ENCODE data around the gene PERP. TPM values are rescaled to one million over a fixed set of nuclear protein-coding genes. Genes with fewer than 3 reads are reported as not detected.
A peak's percentile ranks its signal among the peaks of the same experiment; 100 is the strongest.

The PERP gene
- total RNA-seq, 1 donor from 2014 or later: 27.2 TPM

- peak; percentile 98 for TF ChIP-seq CTCF (IDR thresholded peaks at IDR 0.05)
- ATAC-seq: peak in 1 of 2 donors; percentile 56
Observed at GRCh38 chr6:138109042-138109997, 2.1 kb upstream of the PERP start.

DNA sequence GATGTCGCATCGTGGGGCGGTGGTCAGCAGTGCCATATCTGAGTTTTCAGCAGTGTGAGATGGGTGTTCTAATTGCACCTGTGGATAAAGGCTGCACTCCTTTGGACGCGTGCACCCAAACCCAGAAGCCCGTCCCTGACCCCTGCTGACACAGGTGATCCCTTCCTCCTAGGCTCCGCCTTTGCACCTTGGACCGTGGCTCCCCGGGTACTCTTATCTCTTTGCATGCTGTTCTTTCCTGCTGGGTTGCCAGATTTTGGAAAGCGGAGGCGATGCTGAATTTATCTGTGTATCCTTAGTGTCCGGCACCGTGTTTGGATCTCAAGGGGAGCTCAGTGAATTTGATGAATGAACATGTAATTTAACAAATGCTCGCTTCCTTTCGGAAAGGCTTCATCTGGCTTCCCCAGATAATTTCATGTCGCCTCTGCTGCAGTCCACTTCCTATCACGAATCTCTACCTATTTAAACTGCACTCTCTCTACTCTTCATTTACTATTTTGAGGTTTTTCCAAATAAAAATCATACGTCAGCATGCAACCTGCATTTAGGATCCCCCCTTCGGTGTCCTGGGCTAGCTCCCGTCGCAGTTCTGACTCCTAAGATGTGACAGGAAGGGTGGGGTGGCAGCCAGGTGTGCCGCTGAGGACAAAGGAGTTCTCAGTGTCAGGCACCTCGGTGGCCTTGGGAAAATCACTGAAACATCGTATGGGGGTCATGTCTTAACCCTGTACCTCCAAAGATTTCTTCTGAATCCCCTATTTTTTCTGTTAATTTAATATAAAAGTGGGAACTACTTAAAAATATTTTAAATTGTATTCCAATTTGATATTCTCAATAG lies 753 bp upstream of the PERP start:
- Histone ChIP-seq H3K9me3 (no peaks in the 10 kb centered on the region), H3K27ac (peak overlapping the region; percentile 82), H3K4me3 (peak overlapping the region; percentile 62), H3K27me3 (ENCODE audit: low read depth) (peaks cover 17% of the 10 kb centered on the region), H3K36me3 (no peaks in the 10 kb centered on the region), H3K4me1 (no peaks in the 10 kb centered on the region)
- no peak for TF ChIP-seq CTCF (IDR thresholded peaks at IDR 0.05)
- intact Hi-C loops (cut with DNase I): loop anchor here (5.0 kb wide), 1 partner anchor 106 kb away; no protein-coding TSS in a partner anchor
- ATAC-seq (peak; percentile 62 to 63), DNase-seq (no peak)

More at GRCh38 chr6:138109042-138109997, 2.1 kb upstream of the PERP start:
- H3K27ac ChIP-seq: no peak overlapping the region
- no peaks in the 10 kb centered on the region for H3K9me3 ChIP-seq
- H3K4me1 ChIP-seq: no peaks in the 10 kb centered on the region
- no peaks in the 10 kb centered on the region for H3K36me3 ChIP-seq
- peak; percentile 55 for DNase-seq
- no peak overlapping the region for H3K4me3 ChIP-seq
- peaks cover 17% of the 10 kb centered on the region for H3K27me3 ChIP-seq (ENCODE audit: low read depth)
- intact Hi-C loops (cut with DNase I): loop anchor here (5.0 kb wide), 1 partner anchor 107 kb away; no protein-coding TSS in a partner anchor

DNA sequence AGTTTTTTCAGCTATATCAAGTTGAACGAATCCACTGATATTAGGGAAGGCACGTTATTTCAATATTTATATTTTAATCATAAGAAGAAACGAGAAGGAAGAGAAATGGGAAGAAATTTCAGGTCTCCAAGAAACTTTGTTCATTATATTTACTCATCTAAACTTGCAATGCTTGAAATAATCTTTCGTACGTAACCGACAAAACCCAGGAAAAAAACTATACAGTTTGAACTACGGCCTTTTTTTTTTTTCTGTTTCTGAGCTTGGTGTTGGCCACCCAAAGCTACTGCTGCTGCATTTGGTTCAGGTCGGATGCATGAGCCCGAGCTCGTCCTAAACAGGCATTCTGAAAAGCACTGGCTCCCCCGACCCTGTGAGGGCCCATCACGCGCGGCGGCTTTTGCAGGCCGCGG lies 548 bp downstream of the PERP start:
- TF ChIP-seq CTCF (IDR thresholded peaks at IDR 0.05): no peak
- no peaks in the 10 kb centered on the region for H3K9me3 ChIP-seq
- peak overlapping the region; percentile 62 for H3K4me3 ChIP-seq
- peaks cover 17% of the 10 kb centered on the region for H3K27me3 ChIP-seq (ENCODE audit: low read depth)
- DNase-seq (no peak), ATAC-seq (no peak)
- peak overlapping the region; percentile 82 for H3K27ac ChIP-seq
- H3K4me1 ChIP-seq: no peaks in the 10 kb centered on the region
- intact Hi-C loops (cut with DNase I): loop anchor here (5.0 kb wide), 1 partner anchor 104 kb away; no protein-coding TSS in a partner anchor
- H3K36me3 ChIP-seq: no peaks in the 10 kb centered on the region

GRCh38 chr6:138105880-138106664 lies 1.1 kb downstream of the PERP start:
- Histone ChIP-seq H3K4me1 (no peaks in the 10 kb centered on the region), H3K4me3 (peak overlapping the region; percentile 62), H3K27ac (peak overlapping the region; percentile 82), H3K9me3 (no peaks in the 10 kb centered on the region), H3K36me3 (no peaks in the 10 kb centered on the region), H3K27me3 (ENCODE audit: low read depth) (peaks cover 17% of the 10 kb centered on the region)
- intact Hi-C loops (cut with DNase I): loop anchor here (5.0 kb wide), 1 partner anchor 104 kb away; no protein-coding TSS in a partner anchor
- ATAC-seq: peak in 1 of 2 donors; percentile 20
- DNase-seq: no peak
- no peak for TF ChIP-seq CTCF (IDR thresholded peaks at IDR 0.05)
